ENCODE data around the gene PLD2.
"Not testable (repeated sequence)": the region's sequence is repeated elsewhere in the genome, so short reads cannot be mapped to it uniquely, and the experiment has no call there.

PLD2 gene

DNA sequence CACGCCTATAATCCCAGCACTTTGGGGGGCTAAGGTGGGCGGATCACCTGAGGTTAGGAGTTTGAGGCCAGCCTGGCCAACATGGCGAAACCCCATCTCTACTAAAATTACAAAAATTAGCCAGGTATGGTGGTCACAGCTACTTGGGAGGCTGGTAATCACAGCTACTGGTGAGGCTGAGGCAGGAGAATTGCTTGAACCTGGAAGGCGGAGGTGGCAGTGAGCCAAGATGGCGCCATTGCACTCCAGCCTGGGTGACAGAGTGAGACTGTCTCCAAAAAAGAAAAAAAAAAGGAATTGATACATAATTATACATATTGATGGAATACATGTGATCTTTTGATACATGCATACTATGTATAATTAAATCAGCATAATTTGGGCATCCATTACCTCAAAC lies 60.6 kb downstream of the PLD2 start:
- H3K36me3 ChIP-seq (ENCODE audit: control insufficient read depth, low read depth, low read length); H3K27me3 ChIP-seq (ENCODE audit: control insufficient read depth, insufficient read depth, low read length); H3K27ac ChIP-seq (ENCODE audit: low read length); H3K4me3 ChIP-seq (ENCODE audit: low read length); H3K9ac ChIP-seq (ENCODE audit: low read length); H3K4me1 ChIP-seq (ENCODE audit: control insufficient read depth, low read depth, low read length); H3K9me3 ChIP-seq (ENCODE audit: control insufficient read depth, low read depth, low read length): not testable (repeated sequence)

DNA sequence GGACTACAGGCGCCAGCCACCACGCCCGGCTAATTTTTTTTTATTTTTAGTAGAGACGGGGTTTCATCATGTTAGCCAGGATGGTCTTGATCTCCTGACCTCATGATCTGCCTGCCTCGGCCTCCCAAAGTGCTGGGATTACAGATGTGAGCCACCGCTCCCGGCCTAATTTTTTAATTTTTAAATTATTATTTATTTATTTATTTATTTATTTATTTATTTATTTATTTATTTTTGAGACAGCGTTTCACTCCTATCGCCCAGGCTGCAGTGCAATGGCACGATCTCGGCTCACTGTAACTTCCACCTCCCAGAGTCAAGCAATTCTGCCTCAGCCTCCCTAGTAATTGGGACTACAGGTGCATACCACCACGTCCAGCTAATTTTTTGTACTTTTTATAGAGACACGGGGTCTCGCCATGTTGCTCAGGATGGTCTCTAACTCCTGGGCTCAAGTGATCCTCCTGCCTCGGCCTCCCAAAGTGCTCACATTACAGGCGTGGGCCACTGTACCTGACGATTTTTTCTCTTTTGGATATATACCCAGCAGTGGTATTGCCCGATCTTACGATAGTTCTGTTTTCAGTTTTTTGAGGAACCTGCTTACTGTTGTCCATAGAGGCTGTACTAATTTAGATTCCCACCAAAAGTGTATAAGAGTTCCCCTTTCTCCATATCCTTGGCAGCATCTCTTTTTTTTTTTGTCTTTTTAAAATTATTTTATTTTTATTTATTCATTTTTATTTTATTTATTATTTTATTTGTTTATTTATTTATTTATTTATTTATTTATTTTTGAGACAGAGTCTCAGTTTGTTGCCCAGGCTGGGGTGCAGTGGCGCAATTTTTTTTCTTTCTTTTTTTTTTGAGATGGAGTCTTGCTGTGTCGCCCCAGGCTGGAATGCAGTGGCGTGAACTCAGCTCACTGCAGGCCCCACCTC lies 62.4 kb downstream of the PLD2 start:
- not testable (repeated sequence) for H3K36me3 ChIP-seq (ENCODE audit: control insufficient read depth, low read depth, low read length); H3K27me3 ChIP-seq (ENCODE audit: control insufficient read depth, insufficient read depth, low read length); H3K9ac ChIP-seq (ENCODE audit: low read length); H3K9me3 ChIP-seq (ENCODE audit: control insufficient read depth, low read depth, low read length); H3K4me1 ChIP-seq (ENCODE audit: control insufficient read depth, low read depth, low read length); H3K4me3 ChIP-seq (ENCODE audit: low read length); H3K27ac ChIP-seq (ENCODE audit: low read length)

DNA sequence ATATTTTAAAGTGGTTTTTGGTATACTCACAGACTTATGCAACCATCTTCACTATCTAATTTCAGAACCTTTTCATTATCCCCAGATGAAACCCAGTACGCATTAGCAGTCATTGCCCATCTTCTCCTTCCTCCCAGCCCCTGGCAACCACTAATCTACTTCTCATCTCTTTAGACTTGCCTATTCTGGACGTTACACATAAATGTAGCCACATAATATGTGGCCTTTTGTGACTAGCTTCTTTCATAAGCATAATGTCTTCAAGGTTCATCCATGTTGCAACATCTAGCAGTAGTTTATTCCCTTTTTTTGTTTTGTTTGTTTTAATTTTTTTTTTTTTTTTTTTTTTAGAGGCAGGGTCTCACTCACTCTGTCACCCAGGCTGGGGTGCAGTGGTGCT lies 63.9 kb downstream of the PLD2 start:
- H3K9me3 ChIP-seq (ENCODE audit: control insufficient read depth, low read depth, low read length) = no peaks in the 10 kb centered on the region
- no peaks in the 10 kb centered on the region for H3K36me3 ChIP-seq (ENCODE audit: control insufficient read depth, low read depth, low read length)
- no peak overlapping the region for H3K27ac ChIP-seq (ENCODE audit: low read length)
- peaks cover 9% of the 10 kb centered on the region for H3K4me1 ChIP-seq (ENCODE audit: control insufficient read depth, low read depth, low read length)
- no peak overlapping the region for H3K4me3 ChIP-seq (ENCODE audit: low read length)
- H3K27me3 ChIP-seq (ENCODE audit: control insufficient read depth, insufficient read depth, low read length) = no peaks in the 10 kb centered on the region
- H3K9ac ChIP-seq (ENCODE audit: low read length) = no peak overlapping the region

DNA sequence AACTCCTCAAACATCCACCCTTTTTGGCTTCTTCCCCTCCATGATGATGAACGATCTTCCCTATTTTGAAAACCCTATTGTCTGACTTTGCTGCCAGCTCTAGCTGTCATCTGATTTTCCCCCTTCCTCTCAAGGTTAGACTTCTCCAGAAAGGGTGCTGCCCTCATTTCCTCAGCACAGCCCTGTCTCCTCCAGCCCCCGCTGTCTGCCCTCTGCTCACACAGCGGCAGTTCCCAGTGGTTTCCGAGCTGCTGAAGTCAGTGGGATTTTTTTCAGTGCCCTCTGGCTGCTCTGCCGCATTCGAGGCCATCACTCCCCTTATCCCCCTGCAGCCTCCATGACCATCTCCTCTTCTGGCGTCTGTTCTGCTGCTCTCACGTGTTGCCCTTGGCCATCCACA lies 65.8 kb downstream of the PLD2 start:
- H3K27me3 ChIP-seq (ENCODE audit: control insufficient read depth, insufficient read depth, low read length) = no peaks in the 10 kb centered on the region
- no peak overlapping the region for H3K27ac ChIP-seq (ENCODE audit: low read length)

More for the DNA sequence above, 65.8 kb downstream of the PLD2 start:
- Histone ChIP-seq H3K36me3 (ENCODE audit: control insufficient read depth, low read depth, low read length) (no peaks in the 10 kb centered on the region), H3K9ac (ENCODE audit: low read length) (no peak overlapping the region), H3K4me1 (ENCODE audit: control insufficient read depth, low read depth, low read length) (peaks cover 9% of the 10 kb centered on the region), H3K4me3 (ENCODE audit: low read length) (no peak overlapping the region), H3K9me3 (ENCODE audit: control insufficient read depth, low read depth, low read length) (no peaks in the 10 kb centered on the region)

Data from iPS-18a (cell line).